Activated CD8-positive, alpha-beta T cell treated with anti-CD3 and anti-CD28 coated beads for 36 hours (primary cell): Measurements from ENCODE around the gene SLC12A5. TPM values are rescaled to one million over a fixed set of nuclear protein-coding genes. Genes with fewer than 3 reads are reported as not detected.
A peak's percentile ranks its signal among the peaks of the same experiment; 100 is the strongest.

Experiments
- ATAC-seq: fragments of 200-7000 bp; cut with Tn5 transposase; one replicate; pipeline ENCODE4 v1.10.0; 2021; ENCODE audit warnings: mild to moderate bottlenecking, moderate library complexity
- CTCF ChIA-PET: fragments of 350-600 bp; sonication (Branson Sonifier 250); formaldehyde crosslinking; loops from one replicate; lab custom pipeline; 2021; ENCODE audit warnings: antibody characterized with exemption; lab: Charles Lee
- POLR2A ChIA-PET: fragments of 350-600 bp; sonication (Branson Sonifier 250); formaldehyde crosslinking; loops from one replicate; lab custom pipeline; 2021; ENCODE audit warnings: antibody characterized with exemption; lab: Charles Lee
- DNase-seq: peaks from one replicate; pipeline ENCODE4 v3.0.0-alpha.2; 2020
- H3K27ac Mint-ChIP-seq: one replicate; pipeline ENCODE4 v1.8.0; 2021; ENCODE audit warnings: mild to moderate bottlenecking, mixed read lengths
- H3K27me3 Mint-ChIP-seq: one replicate; pipeline ENCODE4 v1.8.0; 2021; ENCODE audit warnings: mixed read lengths
- H3K36me3 Mint-ChIP-seq: one replicate; pipeline ENCODE4 v1.8.0; 2021; ENCODE audit warnings: low read depth, mixed read lengths
- H3K4me1 Mint-ChIP-seq: one replicate; pipeline ENCODE4 v1.8.0; 2021; ENCODE audit warnings: low read depth, mixed read lengths
- H3K4me3 Mint-ChIP-seq: one replicate; pipeline ENCODE4 v1.8.0; 2021; ENCODE audit warnings: mild to moderate bottlenecking, moderate library complexity, mixed read lengths
- H3K9me3 Mint-ChIP-seq: one replicate; pipeline ENCODE4 v1.8.0; 2021; ENCODE audit warnings: mixed read lengths
- CTCF ChIP-seq: fragments of 200-600 bp; IDR thresholded peaks from one replicate; pipeline ENCODE4 v1.8.0; 2022; ENCODE audit warnings: antibody characterized with exemption, mild to moderate bottlenecking
- intact Hi-C: fragments of 100-400 bp; cut with micrococcal nuclease; formaldehyde crosslinking; loops from one replicate; pipeline ENCODE4 v1.10.0; 2022
- total RNA-seq, 2 experiments: library from RNA; stranded (reverse); gene quantifications; one replicate each; pipeline ENCODE4 v1.2.3, GENCODE V29; 2021

SLC12A5 gene
- total RNA-seq, 2 experiments from 2014 or later = 0.43 TPM; not detected in 1

- TF ChIP-seq CTCF = no peak
- no peaks in the 10 kb centered on the region for H3K36me3 Mint-ChIP-seq
- peaks cover 47% of the 10 kb centered on the region for H3K27me3 Mint-ChIP-seq
- intact Hi-C loops = no loop called here
- ChIA-PET POLR2A (interaction anchor here (1.0 kb wide), 1 partner anchor 18 kb away, joined by 3 read pairs; the partner anchor contains the start of gene MMP9), CTCF (interaction anchor here (0.8 to 4.7 kb wide), 5 partner anchors 9 to 279 kb away, joined by 3 to 25 read pairs (median 4); no protein-coding TSS in a partner anchor)
- H3K4me3 Mint-ChIP-seq = no peak overlapping the region
- H3K4me1 Mint-ChIP-seq = peaks cover 2% of the 10 kb centered on the region
- DNase-seq (peak; percentile 61), ATAC-seq (no peak)
- no peaks in the 10 kb centered on the region for H3K9me3 Mint-ChIP-seq
- H3K27ac Mint-ChIP-seq = no peak overlapping the region
Measured at GRCh38 chr20:46027245-46027853, 1.7 kb upstream of the SLC12A5 start.

- CTCF ChIA-PET = interaction anchor here (0.5 to 4.7 kb wide), 6 partner anchors 8 to 399 kb away, joined by 3 to 25 read pairs (median 4); no protein-coding TSS in a partner anchor
- intact Hi-C loops = no loop called here
- H3K9me3 Mint-ChIP-seq = no peaks in the 10 kb centered on the region
- no peak overlapping the region for H3K27ac Mint-ChIP-seq
- no peaks in the 10 kb centered on the region for H3K36me3 Mint-ChIP-seq
- TF ChIP-seq CTCF = no peak
- no peak overlapping the region for H3K4me3 Mint-ChIP-seq
- POLR2A ChIA-PET = interaction anchor here (1.0 kb wide), 1 partner anchor 19 kb away, joined by 3 read pairs; the partner anchor contains the start of gene MMP9
- ATAC-seq (no peak), DNase-seq (no peak)
- H3K4me1 Mint-ChIP-seq = no peaks in the 10 kb centered on the region
- H3K27me3 Mint-ChIP-seq = peaks cover 54% of the 10 kb centered on the region
Measured at GRCh38 chr20:46028110-46028509, 905 bp upstream of the SLC12A5 start.

GRCh38 chr20:46030284-46031013 lies 1.4 kb downstream of the SLC12A5 start:
- no peak for DNase-seq
- POLR2A ChIA-PET = no interaction called here
- no peak for TF ChIP-seq CTCF
- Mint-ChIP-seq H3K4me3 (no peak overlapping the region), H3K27ac (no peak overlapping the region), H3K4me1 (no peaks in the 10 kb centered on the region), H3K9me3 (no peaks in the 10 kb centered on the region), H3K27me3 (peaks cover 58% of the 10 kb centered on the region), H3K36me3 (no peaks in the 10 kb centered on the region)
- no peak for ATAC-seq
- CTCF ChIA-PET = interaction anchor here (4.7 kb wide), 1 partner anchor 17 kb away, joined by 25 read pairs; no protein-coding TSS in a partner anchor
- intact Hi-C loops = no loop called here

- POLR2A ChIA-PET = no interaction called here
- H3K9me3 Mint-ChIP-seq = no peaks in the 10 kb centered on the region
- CTCF ChIA-PET = interaction anchor here (2.3 to 2.4 kb wide), 2 partner anchors 8 to 17 kb away, joined by 10 to 14 read pairs; no protein-coding TSS in a partner anchor
- H3K27ac Mint-ChIP-seq = no peak overlapping the region
- DNase-seq (no peak), ATAC-seq (no peak)
- TF ChIP-seq CTCF = no peak
- no peaks in the 10 kb centered on the region for H3K4me1 Mint-ChIP-seq
- H3K4me3 Mint-ChIP-seq = no peak overlapping the region
- intact Hi-C loops = no loop called here
- no peaks in the 10 kb centered on the region for H3K36me3 Mint-ChIP-seq
- H3K27me3 Mint-ChIP-seq = peaks cover 55% of the 10 kb centered on the region
Measured at GRCh38 chr20:46031014-46031569, 2.1 kb downstream of the SLC12A5 start.
